Central memory CD8-positive, alpha-beta T cell (primary cell): ENCODE measurements around the gene HMGCR.
"Not testable (repeated sequence)": the region's sequence is repeated elsewhere in the genome, so short reads cannot be mapped to it uniquely, and the experiment has no call there.

ENCODE experiments used
- ATAC-seq: fragments of 150-1000 bp; cut with Tn5 transposase; replicated peaks from 2 replicates; pipeline ENCODE4 v1.10.0; 2022; ENCODE audit warnings: mild to moderate bottlenecking, moderate FRiP score, moderate number of reproducible peaks; ENCODE audit not compliant: poor library complexity, severe bottlenecking; ENCODE audit errors: extremely low read depth
- DNase-seq, 2 donors: peaks; one replicate each; pipeline ENCODE4 v3.0.0; 2021; ENCODE audit warnings: low spot score in 2 of 2
- H3K27ac Mint-ChIP-seq: one replicate; pipeline ENCODE4 v1.8.0; 2022; ENCODE audit warnings: low read depth, mild to moderate bottlenecking, moderate library complexity, mixed read lengths
- H3K27me3 Mint-ChIP-seq: one replicate; pipeline ENCODE4 v1.8.0; 2022; ENCODE audit warnings: mixed read lengths
- H3K36me3 Mint-ChIP-seq: one replicate; pipeline ENCODE4 v1.8.0; 2022; ENCODE audit warnings: mild to moderate bottlenecking, moderate library complexity, mixed read lengths; ENCODE audit not compliant: insufficient read depth
- H3K4me1 Mint-ChIP-seq: one replicate; pipeline ENCODE4 v1.8.0; 2022; ENCODE audit warnings: mixed read lengths
- H3K4me3 Mint-ChIP-seq: one replicate; pipeline ENCODE4 v1.8.0; 2022; ENCODE audit warnings: mild to moderate bottlenecking, moderate library complexity, mixed read lengths
- H3K9me3 Mint-ChIP-seq: one replicate; pipeline ENCODE4 v1.8.0; 2022; ENCODE audit warnings: mixed read lengths

The HMGCR gene

DNA sequence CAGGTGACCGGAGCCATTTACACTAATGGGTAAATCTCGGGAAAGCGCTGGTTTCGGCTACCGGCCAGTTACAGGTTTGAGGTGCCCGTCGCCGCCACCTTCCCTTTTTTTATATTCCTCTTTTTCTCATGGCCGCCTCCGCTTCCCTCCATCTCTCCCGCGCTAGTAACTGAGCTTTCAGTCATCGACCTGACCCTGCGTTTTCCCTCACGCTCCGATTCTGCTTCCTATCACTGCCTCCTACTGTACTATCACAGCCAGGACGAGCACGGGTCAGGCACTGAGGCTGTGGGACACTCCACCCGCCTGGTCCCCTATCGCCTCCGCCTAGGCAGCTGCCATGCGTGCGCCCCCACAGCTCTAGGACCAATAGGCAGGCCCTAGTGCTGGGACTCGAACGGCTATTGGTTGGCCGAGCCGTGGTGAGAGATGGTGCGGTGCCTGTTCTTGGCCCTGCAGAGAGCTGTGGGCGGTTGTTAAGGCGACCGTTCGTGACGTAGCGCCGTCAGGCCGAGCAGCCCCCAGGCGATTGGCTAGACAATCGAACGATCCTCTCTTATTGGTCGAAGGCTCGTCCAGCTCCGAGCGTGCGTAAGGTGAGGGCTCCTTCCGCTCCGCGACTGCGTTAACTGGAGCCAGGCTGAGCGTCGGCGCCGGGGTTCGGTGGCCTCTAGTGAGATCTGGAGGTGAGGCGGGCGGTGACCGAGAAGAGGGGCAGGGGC is at the start of gene HMGCR:
Gene HMGCR, plus strand, starts transcription at position 606 of the 722 bp plus-strand sequence. CDS start 5,386 bp downstream, outside the sequence.
- H3K27ac Mint-ChIP-seq: no peak within 1 kb of the TSS
- DNase-seq: peak; percentile 84 to 96
- H3K36me3 Mint-ChIP-seq: peaks cover 9% of the 10 kb centered on the region

DNA sequence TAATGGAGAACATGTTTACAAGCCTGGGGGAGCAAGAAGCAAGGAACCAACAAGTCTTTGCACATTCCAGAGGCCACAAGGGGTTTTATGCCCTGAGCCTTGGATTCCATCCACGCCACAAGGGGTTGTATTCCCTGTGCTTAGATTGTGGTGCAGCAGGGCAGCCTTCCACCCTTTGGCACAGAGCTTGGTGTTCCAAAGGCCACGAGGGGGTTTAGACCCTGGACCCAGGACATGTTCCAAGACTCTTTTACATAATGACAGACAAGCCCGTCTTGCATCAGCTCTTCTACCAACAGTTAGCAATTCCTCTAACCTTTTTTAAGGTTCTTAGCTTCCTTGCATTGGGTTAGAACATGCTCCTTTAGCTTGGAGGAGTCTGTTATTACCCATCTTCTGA is 45.2 kb upstream of the HMGCR start:
- not testable (repeated sequence) for H3K9me3 Mint-ChIP-seq, ATAC-seq, H3K36me3 Mint-ChIP-seq, H3K4me3 Mint-ChIP-seq, H3K4me1 Mint-ChIP-seq, DNase-seq, H3K27ac Mint-ChIP-seq
- H3K27me3 Mint-ChIP-seq: peaks cover 19% of the 10 kb centered on the region

More for the DNA sequence above, at the start of gene HMGCR:
- ATAC-seq: peak; percentile 96
- H3K4me3 Mint-ChIP-seq: no peak within 1 kb of the TSS
- no peaks in the 10 kb centered on the region for H3K27me3 Mint-ChIP-seq
- H3K9me3 Mint-ChIP-seq: no peaks in the 10 kb centered on the region
- H3K4me1 Mint-ChIP-seq: peaks cover 23% of the 10 kb centered on the region

DNA sequence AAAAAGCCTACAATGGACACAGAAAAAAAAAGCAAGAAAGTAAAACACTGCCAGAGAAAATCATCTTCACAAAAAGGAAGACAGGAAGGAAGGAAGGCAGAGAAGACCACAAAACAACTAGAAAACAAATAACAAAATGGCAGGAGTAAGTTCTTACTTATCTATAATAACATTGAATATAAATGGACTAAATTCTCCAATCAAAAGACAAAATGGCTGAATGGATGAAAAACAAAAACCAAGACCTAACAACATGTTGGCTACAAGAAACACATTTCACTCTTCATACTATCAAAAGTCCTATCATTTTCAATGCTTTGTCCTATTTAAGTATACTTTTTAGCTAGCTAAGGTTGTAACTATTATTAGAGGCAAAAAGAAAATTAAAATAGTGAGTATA is 36.9 kb upstream of the HMGCR start:
- ATAC-seq (no peak), DNase-seq (no peak)
- Mint-ChIP-seq H3K36me3 (no peaks in the 10 kb centered on the region), H3K9me3 (no peaks in the 10 kb centered on the region), H3K4me3 (no peak overlapping the region), H3K4me1 (no peaks in the 10 kb centered on the region), H3K27me3 (no peaks in the 10 kb centered on the region), H3K27ac (no peak overlapping the region)

DNA sequence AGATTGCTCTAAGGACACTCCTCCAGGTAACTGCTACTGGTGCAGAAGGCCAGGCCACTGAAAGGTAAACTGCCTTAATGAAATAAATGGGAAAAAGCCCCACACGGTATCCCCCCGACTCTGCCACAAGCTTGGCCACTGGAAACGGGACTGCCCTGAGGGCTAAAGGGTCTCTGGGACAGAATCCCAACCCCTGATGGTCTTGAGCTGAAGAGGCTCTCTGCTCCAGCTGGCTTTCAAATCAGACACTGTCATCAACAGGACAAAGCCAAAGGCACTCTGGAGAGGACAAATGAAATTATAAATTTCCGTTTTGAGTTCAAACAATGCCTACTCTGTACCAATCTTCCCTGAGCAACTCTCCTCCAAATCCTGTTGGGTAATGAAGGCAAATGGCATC is 33.6 kb upstream of the HMGCR start:
- Mint-ChIP-seq H3K27me3 (no peaks in the 10 kb centered on the region), H3K4me1 (no peaks in the 10 kb centered on the region), H3K36me3 (no peaks in the 10 kb centered on the region), H3K4me3 (no peak overlapping the region), H3K27ac (no peak overlapping the region), H3K9me3 (no peaks in the 10 kb centered on the region)
- DNase-seq (no peak), ATAC-seq (no peak)

DNA sequence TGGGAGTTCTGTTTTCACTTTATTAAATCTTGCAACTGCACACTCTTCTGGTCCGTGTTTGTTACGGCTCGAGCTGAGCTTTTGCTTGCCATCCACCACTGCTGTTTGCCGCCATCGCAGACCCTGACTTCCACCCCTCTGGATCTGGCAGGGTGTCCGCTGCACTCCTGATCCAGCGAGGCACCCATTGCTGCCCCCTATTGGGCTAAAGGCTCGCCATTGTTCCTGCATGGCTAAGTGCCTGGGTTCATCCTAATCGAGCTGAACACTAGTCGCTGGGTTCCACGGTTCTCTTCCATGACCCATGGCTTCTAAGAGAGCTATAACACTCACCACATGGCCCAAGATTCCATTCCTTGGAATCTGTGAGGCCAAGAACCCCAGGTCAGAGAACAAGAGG is 32.5 kb upstream of the HMGCR start:
- not testable (repeated sequence) for ATAC-seq, H3K9me3 Mint-ChIP-seq, H3K4me3 Mint-ChIP-seq, DNase-seq, H3K36me3 Mint-ChIP-seq, H3K27ac Mint-ChIP-seq, H3K4me1 Mint-ChIP-seq
- H3K27me3 Mint-ChIP-seq: peaks cover 10% of the 10 kb centered on the region

DNA sequence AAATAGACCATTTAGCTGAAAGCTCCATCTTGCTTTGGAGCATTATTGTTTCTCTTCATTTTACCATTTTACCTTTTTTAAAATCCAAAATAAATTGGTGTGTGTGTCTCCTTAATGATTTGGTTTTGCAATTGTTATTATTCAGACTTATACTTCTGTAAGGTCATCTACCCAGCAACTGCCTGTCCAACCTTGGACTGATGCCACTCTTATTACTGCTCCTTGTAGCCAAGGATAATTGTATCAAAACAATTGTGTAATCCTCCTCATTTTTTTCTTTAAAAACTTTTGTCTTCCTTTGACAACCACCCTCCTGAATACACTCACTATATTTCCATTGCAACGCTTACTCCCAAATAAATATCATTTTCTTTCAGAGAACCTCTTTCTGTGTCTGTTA is 30.3 kb upstream of the HMGCR start:
- DNase-seq (no peak), ATAC-seq (no peak)
- Mint-ChIP-seq H3K27me3 (peaks cover 12% of the 10 kb centered on the region), H3K4me3 (no peak overlapping the region), H3K27ac (no peak overlapping the region), H3K4me1 (no peaks in the 10 kb centered on the region), H3K36me3 (no peaks in the 10 kb centered on the region), H3K9me3 (no peaks in the 10 kb centered on the region)

DNA sequence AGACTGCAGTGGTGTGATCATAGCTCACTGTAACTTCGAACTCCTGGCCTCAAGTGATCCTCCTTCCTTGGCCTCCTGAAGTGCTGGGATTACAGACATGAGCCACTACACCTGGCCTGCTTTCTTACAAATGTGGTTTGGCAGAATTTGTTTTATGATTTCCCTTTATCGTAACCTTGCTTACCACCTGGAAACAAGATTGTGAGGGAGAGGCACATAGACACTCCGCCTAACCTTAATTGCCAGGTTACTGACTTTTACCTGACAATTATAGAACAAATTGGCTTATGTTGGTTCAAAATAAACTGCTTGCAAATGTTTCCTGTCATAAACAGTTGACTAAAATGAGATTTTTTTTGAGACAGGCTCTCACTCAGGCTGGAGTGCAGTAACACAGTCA is 26.8 kb upstream of the HMGCR start:
- Mint-ChIP-seq H3K27me3 (peaks cover 12% of the 10 kb centered on the region), H3K9me3 (no peaks in the 10 kb centered on the region), H3K27ac (no peak overlapping the region), H3K36me3 (no peaks in the 10 kb centered on the region), H3K4me1 (no peaks in the 10 kb centered on the region), H3K4me3 (no peak overlapping the region)
- ATAC-seq (no peak), DNase-seq (no peak)

DNA sequence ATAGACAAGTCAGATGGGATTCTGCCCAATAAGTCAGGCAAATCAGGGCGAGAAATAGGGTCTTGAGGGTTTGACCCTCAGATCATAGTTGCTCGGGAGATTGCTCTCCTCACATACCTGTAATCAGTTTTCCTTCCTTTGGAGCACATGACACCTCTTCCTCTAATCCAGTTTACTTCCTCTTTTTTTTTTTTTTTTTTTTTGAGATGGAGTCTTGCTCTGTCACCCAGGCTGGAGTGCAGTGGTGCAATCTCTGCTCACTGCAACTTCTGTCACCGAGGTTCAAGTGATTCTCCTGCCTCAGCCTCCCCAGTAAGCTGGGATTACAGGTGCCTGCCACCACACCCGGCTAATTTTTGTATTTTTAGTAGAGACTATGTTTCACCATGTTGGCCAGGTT is 17.9 kb upstream of the HMGCR start:
- H3K36me3 Mint-ChIP-seq, DNase-seq, H3K4me3 Mint-ChIP-seq, H3K27ac Mint-ChIP-seq, ATAC-seq, H3K9me3 Mint-ChIP-seq, H3K4me1 Mint-ChIP-seq, H3K27me3 Mint-ChIP-seq: not testable (repeated sequence)

DNA sequence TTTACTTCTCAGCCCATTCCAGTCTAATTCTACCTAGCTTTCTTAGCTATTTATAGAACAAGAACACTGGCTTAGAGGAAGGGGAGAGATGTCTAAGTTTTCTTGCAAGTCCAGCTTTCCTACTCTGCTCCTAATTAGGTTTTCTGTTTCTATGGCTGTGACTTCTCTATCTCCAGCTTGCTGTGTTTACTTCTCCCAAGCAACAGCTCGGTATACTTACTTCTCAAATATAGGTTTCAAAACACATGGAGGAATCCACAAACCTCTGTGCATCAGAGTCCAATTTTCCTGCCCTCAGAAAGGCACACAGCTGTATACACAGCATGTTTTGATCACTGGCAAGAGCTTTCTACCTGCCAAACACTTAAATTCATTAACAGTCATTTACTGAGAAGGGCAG is 17.4 kb upstream of the HMGCR start:
- Mint-ChIP-seq H3K36me3 (no peaks in the 10 kb centered on the region), H3K4me1 (no peaks in the 10 kb centered on the region), H3K27ac (no peak overlapping the region), H3K27me3 (peaks cover 12% of the 10 kb centered on the region), H3K4me3 (no peak overlapping the region), H3K9me3 (no peaks in the 10 kb centered on the region)
- no peak for ATAC-seq
- DNase-seq: no peak

DNA sequence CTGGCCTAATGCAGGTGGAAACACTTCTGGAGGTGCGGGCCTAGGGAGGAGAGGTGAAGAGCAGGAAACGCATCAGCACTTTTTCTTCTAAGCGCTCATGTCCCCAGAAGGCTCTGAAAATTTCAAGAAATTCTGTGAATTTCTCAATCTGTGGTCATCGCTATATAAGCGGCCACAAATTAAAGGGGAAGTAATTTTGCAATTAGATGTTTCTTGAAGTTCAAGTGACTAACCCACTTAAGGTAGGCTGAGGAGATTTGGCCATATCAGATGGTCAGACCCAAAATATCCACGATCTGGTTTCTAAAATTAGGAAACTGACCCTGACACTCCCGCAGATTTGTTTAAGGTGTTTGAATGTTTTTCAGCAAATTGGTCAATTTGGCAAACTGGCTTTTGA is 16.6 kb upstream of the HMGCR start:
- no peak overlapping the region for H3K27ac Mint-ChIP-seq
- no peaks in the 10 kb centered on the region for H3K4me1 Mint-ChIP-seq
- H3K27me3 Mint-ChIP-seq: peaks cover 15% of the 10 kb centered on the region

DNA sequence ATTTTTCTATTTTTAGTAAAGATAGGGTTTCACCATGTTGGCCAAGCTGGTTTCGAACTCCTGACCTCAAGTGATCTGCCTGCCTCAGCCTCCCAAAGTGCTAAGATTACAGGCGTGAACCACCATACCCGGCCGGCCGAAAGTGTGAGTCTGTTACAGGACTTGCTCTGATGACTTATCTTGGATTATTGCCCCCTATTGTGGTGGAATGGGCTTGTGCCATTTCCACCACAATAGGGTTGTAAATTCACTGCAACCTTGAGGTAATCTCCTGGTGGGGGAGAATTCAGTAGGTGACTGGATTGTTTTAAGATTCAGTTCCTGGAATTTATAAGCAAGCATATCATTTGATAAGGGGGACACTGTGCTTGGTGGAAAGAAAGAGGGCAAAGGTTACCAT is 15.0 kb upstream of the HMGCR start:
- H3K9me3 Mint-ChIP-seq: no peaks in the 10 kb centered on the region
- ATAC-seq (no peak), DNase-seq (no peak)
- no peak overlapping the region for H3K4me3 Mint-ChIP-seq
- H3K27ac Mint-ChIP-seq: no peak overlapping the region
- no peaks in the 10 kb centered on the region for H3K4me1 Mint-ChIP-seq
- peaks cover 15% of the 10 kb centered on the region for H3K27me3 Mint-ChIP-seq
- peaks cover 2% of the 10 kb centered on the region for H3K36me3 Mint-ChIP-seq

More for the DNA sequence above, 16.6 kb upstream of the HMGCR start:
- no peak for ATAC-seq
- no peaks in the 10 kb centered on the region for H3K36me3 Mint-ChIP-seq
- no peak overlapping the region for H3K4me3 Mint-ChIP-seq
- DNase-seq: no peak
- H3K9me3 Mint-ChIP-seq: no peaks in the 10 kb centered on the region

DNA sequence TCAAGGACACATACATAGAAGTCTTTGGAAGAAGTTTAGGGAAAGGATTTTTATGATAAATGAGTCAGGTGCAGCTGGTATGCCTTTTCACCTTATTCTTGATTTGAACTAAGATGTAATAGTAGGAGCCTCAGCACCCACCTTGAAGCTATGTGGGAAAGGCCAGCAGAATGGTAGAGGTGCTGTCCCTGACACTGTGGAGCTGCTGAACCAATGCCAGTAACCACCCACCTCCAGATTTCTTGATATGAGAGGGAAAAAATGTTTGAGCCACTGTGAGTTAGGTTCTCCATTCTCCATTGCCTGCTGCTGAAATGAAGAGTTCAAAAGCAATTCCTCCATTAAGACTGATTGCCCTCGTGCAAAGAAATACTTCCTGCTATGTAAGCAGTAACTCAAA is 12.2 kb upstream of the HMGCR start:
- no peak overlapping the region for H3K4me3 Mint-ChIP-seq
- peaks cover 9% of the 10 kb centered on the region for H3K27me3 Mint-ChIP-seq
- peaks cover 2% of the 10 kb centered on the region for H3K36me3 Mint-ChIP-seq
- H3K9me3 Mint-ChIP-seq: no peaks in the 10 kb centered on the region
- H3K27ac Mint-ChIP-seq: no peak overlapping the region
- ATAC-seq: no peak
- H3K4me1 Mint-ChIP-seq: no peaks in the 10 kb centered on the region
- no peak for DNase-seq

DNA sequence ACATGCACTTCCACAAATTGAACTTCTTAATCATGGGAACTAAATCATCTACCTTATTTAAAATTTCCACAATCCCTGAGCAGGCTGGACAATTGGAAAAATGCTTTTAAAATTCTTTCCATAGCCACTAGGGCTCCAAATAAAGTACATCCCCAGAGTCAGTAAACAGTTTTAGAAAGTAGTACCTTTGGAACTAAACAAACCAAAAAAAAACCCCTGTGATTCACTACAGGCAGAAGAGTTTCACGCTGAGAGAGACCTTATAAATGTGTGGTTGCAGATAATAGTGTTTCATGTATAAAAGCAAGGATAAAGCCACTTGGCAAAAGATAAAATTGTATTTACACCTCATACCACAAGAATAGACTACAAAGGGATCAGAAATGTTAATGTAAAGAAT is 11.8 kb upstream of the HMGCR start:
- no peak overlapping the region for H3K27ac Mint-ChIP-seq
- no peaks in the 10 kb centered on the region for H3K4me1 Mint-ChIP-seq
- no peak overlapping the region for H3K4me3 Mint-ChIP-seq
- peaks cover 13% of the 10 kb centered on the region for H3K27me3 Mint-ChIP-seq
- no peak for ATAC-seq
- no peaks in the 10 kb centered on the region for H3K9me3 Mint-ChIP-seq
- no peak for DNase-seq
- H3K36me3 Mint-ChIP-seq: peaks cover 2% of the 10 kb centered on the region
